ENCODE data around the gene BZW1. TPM values are rescaled to one million over a fixed set of nuclear protein-coding genes. Genes with fewer than 3 reads are reported as not detected.

The BZW1 gene
- total RNA-seq, 1 experiment from 2014 or later, result 254 TPM

GRCh38 chr2:200786423-200786822 is 25.3 kb upstream of the BZW1 start:
- peak overlapping the region; percentile 94 for H3K27ac Mint-ChIP-seq (ENCODE audit: unreplicated experiment)
- peak overlapping the region; percentile 47 for H3K4me3 Mint-ChIP-seq (ENCODE audit: low read depth, unreplicated experiment)
- intact Hi-C loops (cut with micrococcal nuclease; ENCODE audit: unreplicated experiment), result no loop called here
- peaks cover 57% of the 10 kb centered on the region for H3K4me1 Mint-ChIP-seq (ENCODE audit: low read depth, unreplicated experiment)
- no peak for TF ChIP-seq CTCF (IDR thresholded peaks at IDR 0.05; ENCODE audit: unreplicated experiment)
- BruUV-seq (replicated peaks), result TSS peak; percentile 66
- no peak for DNase-seq
- no peaks in the 10 kb centered on the region for H3K27me3 Mint-ChIP-seq (ENCODE audit: unreplicated experiment)
- H3K36me3 Mint-ChIP-seq (ENCODE audit: insufficient read depth, unreplicated experiment), result peaks cover 9% of the 10 kb centered on the region
- CTCF ChIA-PET, result interaction anchor here (1.0 kb wide), 1 partner anchor 20 kb away, joined by 5 read pairs; no protein-coding TSS in a partner anchor
- no peaks in the 10 kb centered on the region for H3K9me3 Mint-ChIP-seq (ENCODE audit: low read depth, unreplicated experiment)

DNA sequence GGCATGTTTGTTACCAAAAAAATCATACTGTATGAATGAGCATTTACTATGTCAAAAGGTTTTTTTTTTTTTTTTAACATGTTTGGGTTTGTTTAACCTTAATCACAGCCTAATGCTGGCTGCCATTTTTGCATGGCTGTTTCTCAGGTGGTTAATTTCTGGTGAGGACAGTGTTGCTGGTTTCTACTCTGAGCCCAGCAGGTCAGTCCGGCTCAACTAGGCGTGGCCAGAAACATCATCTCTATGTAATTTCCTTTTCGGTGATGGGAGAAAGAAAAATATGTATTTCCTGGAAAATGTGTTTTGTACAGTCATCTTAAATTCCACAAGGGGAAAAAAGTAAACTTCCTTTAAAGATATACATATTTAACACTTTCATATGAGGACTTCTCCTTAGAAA is 24.9 kb upstream of the BZW1 start:
- peak; percentile 66 for DNase-seq
- Mint-ChIP-seq H3K36me3 (ENCODE audit: insufficient read depth, unreplicated experiment) (peaks cover 9% of the 10 kb centered on the region), H3K27ac (ENCODE audit: unreplicated experiment) (peak overlapping the region; percentile 94), H3K4me3 (ENCODE audit: low read depth, unreplicated experiment) (peak overlapping the region; percentile 47), H3K27me3 (ENCODE audit: unreplicated experiment) (no peaks in the 10 kb centered on the region), H3K9me3 (ENCODE audit: low read depth, unreplicated experiment) (no peaks in the 10 kb centered on the region), H3K4me1 (ENCODE audit: low read depth, unreplicated experiment) (peaks cover 53% of the 10 kb centered on the region)
- no TSS peak for BruUV-seq (replicated peaks)
- intact Hi-C loops (cut with micrococcal nuclease; ENCODE audit: unreplicated experiment), result no loop called here
- CTCF ChIA-PET, result interaction anchor here (1.0 kb wide), 1 partner anchor 21 kb away, joined by 5 read pairs; no protein-coding TSS in a partner anchor
- no peak for TF ChIP-seq CTCF (IDR thresholded peaks at IDR 0.05; ENCODE audit: unreplicated experiment)

GRCh38 chr2:200787351-200788120 is 24.2 kb upstream of the BZW1 start:
- intact Hi-C loops (cut with micrococcal nuclease; ENCODE audit: unreplicated experiment), result no loop called here
- H3K27ac Mint-ChIP-seq (ENCODE audit: unreplicated experiment), result peak overlapping the region; percentile 94

GRCh38 chr2:200788121-200788718 is 23.5 kb upstream of the BZW1 start:
- H3K4me1 Mint-ChIP-seq (ENCODE audit: low read depth, unreplicated experiment), result peaks cover 42% of the 10 kb centered on the region
- H3K9me3 Mint-ChIP-seq (ENCODE audit: low read depth, unreplicated experiment), result no peaks in the 10 kb centered on the region
- H3K27me3 Mint-ChIP-seq (ENCODE audit: unreplicated experiment), result no peaks in the 10 kb centered on the region
- intact Hi-C loops (cut with micrococcal nuclease; ENCODE audit: unreplicated experiment), result no loop called here
- DNase-seq, result no peak
- peaks cover 9% of the 10 kb centered on the region for H3K36me3 Mint-ChIP-seq (ENCODE audit: insufficient read depth, unreplicated experiment)
- peak overlapping the region; percentile 47 for H3K4me3 Mint-ChIP-seq (ENCODE audit: low read depth, unreplicated experiment)
- no peak for TF ChIP-seq CTCF (IDR thresholded peaks at IDR 0.05; ENCODE audit: unreplicated experiment)
- BruUV-seq (replicated peaks), result no TSS peak
- peak overlapping the region; percentile 94 for H3K27ac Mint-ChIP-seq (ENCODE audit: unreplicated experiment)
- CTCF ChIA-PET, result interaction anchor here (1.3 kb wide), 1 partner anchor 10 kb away, joined by 3 read pairs; no protein-coding TSS in a partner anchor

More at GRCh38 chr2:200787351-200788120, 24.2 kb upstream of the BZW1 start:
- TF ChIP-seq CTCF (IDR thresholded peaks at IDR 0.05; ENCODE audit: unreplicated experiment), result no peak
- H3K4me1 Mint-ChIP-seq (ENCODE audit: low read depth, unreplicated experiment), result peaks cover 46% of the 10 kb centered on the region
- DNase-seq, result peak; percentile 54
- peak overlapping the region; percentile 47 for H3K4me3 Mint-ChIP-seq (ENCODE audit: low read depth, unreplicated experiment)
- no TSS peak for BruUV-seq (replicated peaks)
- H3K27me3 Mint-ChIP-seq (ENCODE audit: unreplicated experiment), result no peaks in the 10 kb centered on the region
- peaks cover 9% of the 10 kb centered on the region for H3K36me3 Mint-ChIP-seq (ENCODE audit: insufficient read depth, unreplicated experiment)
- CTCF ChIA-PET, result interaction anchor here (1.3 kb wide), 1 partner anchor 9 kb away, joined by 3 read pairs; no protein-coding TSS in a partner anchor
- no peaks in the 10 kb centered on the region for H3K9me3 Mint-ChIP-seq (ENCODE audit: low read depth, unreplicated experiment)

Data from Calu3 (cell line).